PC-3 (cell line): Measurements from ENCODE around the gene CHRM2. TPM values are rescaled to one million over a fixed set of nuclear protein-coding genes. Genes with fewer than 3 reads are reported as not detected.

Source experiments
- ATAC-seq: fragments of 200-7000 bp; cut with Tn5 transposase; 2 replicates; pipeline ENCODE4 v1.9.1; 2020; ENCODE audit warnings: mild to moderate bottlenecking, moderate library complexity
- BruUV-seq: library from RNA; stranded (reverse); fragments of 400-500 nt; replicated peaks from 2 replicates; lab custom pipeline; 2021; lab: Mats Ljungman, UMichigan
- CTCF ChIA-PET: fragments of 300-600 bp; sonication (Branson Sonifier 250); formaldehyde crosslinking; loops from one replicate; lab custom pipeline; 2022; ENCODE audit warnings: antibody characterized with exemption; lab: Charles Lee
- POLR2A ChIA-PET: fragments of 300-600 bp; sonication (Branson Sonifier 250); formaldehyde crosslinking; loops from one replicate; lab custom pipeline; 2022; ENCODE audit warnings: antibody characterized with exemption; ENCODE audit not compliant: unreplicated experiment; lab: Charles Lee
- DNase-seq: peaks from one replicate; pipeline ENCODE4 v3.0.0-alpha.2; 2015
- H2AFZ ChIP-seq: fragments of 300-600 bp; sonication (generic); 2 replicates; pipeline ENCODE4 v1.6.0; 2016; ENCODE audit warnings: antibody characterized with exemption, low read length
- H3F3A ChIP-seq: fragments of 300-600 bp; sonication (generic); one replicate; pipeline ENCODE4 v1.6.0; 2017; ENCODE audit warnings: antibody characterized with exemption, low read length, control low read depth, mild to moderate bottlenecking; ENCODE audit not compliant: unreplicated experiment
- H3K27ac ChIP-seq: fragments of 300-600 bp; sonication (generic); 2 replicates; pipeline ENCODE4 v1.5.1; 2016; ENCODE audit warnings: mild to moderate bottlenecking, low read length
- H3K27me3 ChIP-seq: fragments of 300-600 bp; sonication (generic); 2 replicates; pipeline ENCODE4 v1.6.1; 2016; ENCODE audit warnings: low read length, mixed read lengths
- H3K36me3 ChIP-seq: fragments of 300-600 bp; sonication (generic); 2 replicates; pipeline ENCODE4 v1.6.1; 2016; ENCODE audit warnings: low read depth, mixed run types, low read length, mixed read lengths
- H3K4me1 ChIP-seq: fragments of 300-600 bp; sonication (generic); 2 replicates; pipeline ENCODE4 v1.5.1; 2016; ENCODE audit warnings: low read length; ENCODE audit not compliant: insufficient read depth
- H3K4me2 ChIP-seq: fragments of 300-600 bp; sonication (generic); 2 replicates; pipeline ENCODE4 v1.6.0; 2016; ENCODE audit warnings: low read length
- H3K4me3 ChIP-seq: fragments of 300-600 bp; sonication (generic); 2 replicates; pipeline ENCODE4 v1.5.1; 2016; ENCODE audit warnings: mild to moderate bottlenecking, low read length, mixed read lengths
- H3K79me2 ChIP-seq: fragments of 300-600 bp; sonication (generic); 2 replicates; pipeline ENCODE4 v1.6.1; 2017; ENCODE audit warnings: low read length, mixed read lengths
- H3K9ac ChIP-seq: fragments of 300-600 bp; sonication (generic); 2 replicates; pipeline ENCODE4 v1.6.0; 2016; ENCODE audit warnings: mild to moderate bottlenecking, low read length
- H3K9me2 ChIP-seq: fragments of 300-600 bp; sonication (generic); replicated peaks from 2 replicates; pipeline ENCODE4 v1.6.1; 2016; ENCODE audit warnings: mixed run types, low read length, mixed read lengths
- H3K9me3 ChIP-seq: fragments of 300-600 bp; sonication (generic); 2 replicates; pipeline ENCODE4 v1.6.1; 2016; ENCODE audit warnings: low read length, mixed read lengths
- H4K20me1 ChIP-seq: fragments of 300-600 bp; sonication (generic); 2 replicates; pipeline ENCODE4 v1.6.1; 2016; ENCODE audit warnings: low read length, mixed read lengths
- CTCF ChIP-seq: fragments of 300-600 bp; sonication (generic); conservative IDR thresholded peaks from 2 replicates; pipeline ENCODE4 v1.5.1; 2017; ENCODE audit warnings: antibody characterized with exemption, low read depth, mild to moderate bottlenecking, low read length
- EZH2 ChIP-seq: fragments of 300-600 bp; sonication (generic); IDR thresholded peaks from one replicate; pipeline ENCODE4 v1.6.1; 2017; ENCODE audit warnings: antibody characterized with exemption, mild to moderate bottlenecking, low read length; ENCODE audit not compliant: unreplicated experiment
- EZH2phosphoT487 ChIP-seq: fragments of 300-600 bp; sonication (generic); IDR thresholded peaks from 2 replicates; pipeline ENCODE4 v1.6.1; 2018; ENCODE audit warnings: mild to moderate bottlenecking, antibody characterized with exemption, low read length, borderline replicate concordance
- intact Hi-C: fragments of 100-400 bp; cut with micrococcal nuclease; formaldehyde crosslinking; loops from 2 replicates; pipeline ENCODE4 v1.9.0; 2023
- total RNA-seq: library from RNA; depleted of rRNA; stranded (reverse); fragments of >200 nt; gene quantifications from 2 replicates; pipeline ENCODE4 v1.2.3, GENCODE V29; 2014

The CHRM2 gene
- total RNA-seq, 1 experiment from 2014 or later = not detected

DNA sequence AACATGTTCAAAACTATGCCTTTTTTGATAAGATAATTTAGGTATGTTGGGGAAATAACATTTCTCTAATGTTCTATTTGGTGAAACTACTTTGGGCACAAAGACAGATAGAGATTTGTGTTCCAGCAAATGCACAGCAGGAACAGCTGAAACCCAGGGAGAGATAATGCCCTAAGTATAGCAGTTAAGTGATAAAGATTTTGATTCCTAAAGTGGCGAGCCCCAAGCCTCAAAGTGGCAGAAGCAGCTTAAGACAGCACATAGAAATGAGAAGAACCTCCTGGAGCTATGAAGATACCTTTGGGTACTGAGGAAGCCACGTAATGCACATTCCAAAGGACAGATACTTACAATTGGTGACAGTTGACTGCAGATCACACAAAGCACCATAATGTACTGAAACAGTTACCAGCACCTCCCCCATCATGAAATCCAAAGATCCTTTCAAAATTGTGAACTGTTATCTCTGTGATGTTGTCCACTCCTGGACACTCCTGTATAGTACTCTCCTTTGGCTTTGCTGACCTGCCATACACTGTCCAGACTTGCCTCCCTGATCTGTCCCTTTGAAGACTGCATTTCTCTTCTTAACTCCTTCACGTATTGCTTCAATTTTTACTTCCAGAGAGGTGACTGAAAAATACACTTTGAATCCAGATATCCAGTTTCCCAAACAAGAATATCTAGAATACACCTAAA lies 62.9 kb downstream of the CHRM2 start:
- H3K9ac ChIP-seq = no peak overlapping the region
- H2AFZ ChIP-seq = no peak overlapping the region
- H3K79me2 ChIP-seq = no peaks in the 10 kb centered on the region
- no TSS peak for BruUV-seq
- H3K4me2 ChIP-seq = no peak overlapping the region
- no peaks in the 10 kb centered on the region for H3K9me3 ChIP-seq
- TF ChIP-seq EZH2 (no peak), EZH2phosphoT487 (no peak), CTCF (no peak)
- no peaks in the 10 kb centered on the region for H3F3A ChIP-seq
- no peaks in the 10 kb centered on the region for H3K36me3 ChIP-seq
- no peaks in the 10 kb centered on the region for H3K27me3 ChIP-seq
- no peak overlapping the region for H3K27ac ChIP-seq
- POLR2A ChIA-PET = no interaction called here
- no peak for ATAC-seq
- no peak overlapping the region for H3K4me3 ChIP-seq
- intact Hi-C loops = no loop called here
- no peak for DNase-seq
- H4K20me1 ChIP-seq = no peaks in the 10 kb centered on the region
- no peaks in the 10 kb centered on the region for H3K4me1 ChIP-seq
- H3K9me2 ChIP-seq = no peaks in the 10 kb centered on the region
- CTCF ChIA-PET = no interaction called here

GRCh38 chr7:136937436-136937835 lies 69.0 kb downstream of the CHRM2 start:
- ChIA-PET POLR2A (no interaction called here), CTCF (no interaction called here)
- no peaks in the 10 kb centered on the region for H3F3A ChIP-seq
- no peak overlapping the region for H3K4me3 ChIP-seq
- H3K9me2 ChIP-seq = no peaks in the 10 kb centered on the region
- BruUV-seq = no TSS peak
- H4K20me1 ChIP-seq = no peaks in the 10 kb centered on the region
- H2AFZ ChIP-seq = no peak overlapping the region
- no peaks in the 10 kb centered on the region for H3K79me2 ChIP-seq
- no peak overlapping the region for H3K9ac ChIP-seq
- DNase-seq = no peak
- H3K36me3 ChIP-seq = no peaks in the 10 kb centered on the region
- H3K27ac ChIP-seq = no peak overlapping the region
- H3K4me2 ChIP-seq = no peak overlapping the region
- H3K27me3 ChIP-seq = no peaks in the 10 kb centered on the region
- H3K4me1 ChIP-seq = no peaks in the 10 kb centered on the region
- intact Hi-C loops = no loop called here
- no peak for ATAC-seq
- H3K9me3 ChIP-seq = no peaks in the 10 kb centered on the region
- TF ChIP-seq EZH2phosphoT487 (no peak), CTCF (no peak)

DNA sequence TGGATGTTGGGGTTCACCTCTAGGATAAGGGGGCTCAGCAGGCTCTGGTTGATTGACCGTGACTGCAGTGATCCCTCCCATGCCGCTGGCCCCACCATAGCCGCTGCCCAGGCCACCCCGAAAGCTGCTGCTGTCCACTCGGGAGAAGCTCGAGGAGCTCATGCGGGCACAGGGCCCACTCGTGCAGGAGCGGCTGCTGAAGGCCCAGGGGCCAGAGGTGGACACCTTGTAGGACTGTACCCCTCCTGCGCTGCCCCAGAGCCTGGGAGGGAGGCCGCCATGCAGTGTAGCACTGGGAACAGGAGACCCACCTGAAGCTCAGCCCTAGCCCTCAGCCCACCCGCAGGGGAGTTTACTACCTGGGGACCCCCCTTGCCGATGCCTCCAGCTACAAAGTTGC lies 70.0 kb downstream of the CHRM2 start:
- Histone ChIP-seq H2AFZ (no peak overlapping the region), H3K27ac (no peak overlapping the region), H3K9ac (no peak overlapping the region), H3K4me1 (no peaks in the 10 kb centered on the region), H3K27me3 (no peaks in the 10 kb centered on the region), H3K36me3 (no peaks in the 10 kb centered on the region), H3K4me2 (no peak overlapping the region), H3K9me3 (no peaks in the 10 kb centered on the region), H3F3A (no peaks in the 10 kb centered on the region), H3K4me3 (no peak overlapping the region), H3K79me2 (no peaks in the 10 kb centered on the region), H4K20me1 (no peaks in the 10 kb centered on the region), H3K9me2 (no peaks in the 10 kb centered on the region)
- DNase-seq = no peak
- BruUV-seq = no TSS peak
- intact Hi-C loops = no loop called here
- no peak for ATAC-seq
- TF ChIP-seq EZH2phosphoT487 (no peak), EZH2 (no peak), CTCF (no peak)
- ChIA-PET POLR2A (no interaction called here), CTCF (no interaction called here)
